Transverse colon (tissue), 4 donors: Measurements from ENCODE around the gene MTHFSD. TPM values are rescaled to one million over a fixed set of nuclear protein-coding genes. Genes with fewer than 3 reads are reported as not detected.

Source experiments
- DNase-seq: peaks from one replicate; pipeline ENCODE4 v3.0.0-alpha.2; 2019
- H3K27ac ChIP-seq, 4 donors: fragments of 200-600 bp; sonication (generic); 2 replicates each; pipeline ENCODE4 v1.5.1; 2016 to 2018; ENCODE audit warnings: inconsistent platforms in 4 of 4
- H3K27me3 ChIP-seq: fragments of 200-600 bp; sonication (generic); 2 replicates; pipeline ENCODE4 v1.5.1; 2017; ENCODE audit warnings: inconsistent platforms
- H3K36me3 ChIP-seq, 4 donors: fragments of 200-600 bp; sonication (generic); 2 replicates each; pipeline ENCODE4 v1.5.1; 2017 to 2019; ENCODE audit warnings: inconsistent platforms in 4 of 4
- H3K4me1 ChIP-seq, 4 donors: fragments of 200-600 bp; sonication (generic); 2 replicates each; pipeline ENCODE4 v1.5.1; 2017 to 2020; ENCODE audit warnings: inconsistent platforms in 4 of 4
- H3K4me3 ChIP-seq, 4 donors: fragments of 200-600 bp; sonication (generic); 1 replicate in 1 of 4; 2 replicates in 3 of 4; pipeline versions ENCODE4 v1.5.1 to v1.6.1; 2017 to 2019; ENCODE audit warnings: inconsistent platforms in 4 of 4
- H3K9me3 ChIP-seq, 2 donors: fragments of 200-600 bp; sonication (generic); 2 replicates each; pipeline ENCODE4 v1.5.1; 2017 to 2019; ENCODE audit warnings: inconsistent platforms in 2 of 2
- CTCF ChIP-seq, 5 experiments: fragments of 200-600 bp in 3 of 5; fragments of 450-650 bp in 2 of 5; sonication (generic) in 3 of 5; IDR thresholded peaks; 1 replicate in 2 of 5; 2 replicates in 3 of 5; pipeline ENCODE4 v1.5.1; 2016 to 2017; ENCODE audit warnings: antibody characterized with exemption in 5 of 5, inconsistent platforms in 3 of 5, mild to moderate bottlenecking in 2 of 5, moderate library complexity in 1 of 5
- EP300 ChIP-seq: sonication (generic); formaldehyde crosslinking; IDR thresholded peaks from one replicate; pipeline ENCODE4 v1.6.1; 2017; ENCODE audit warnings: antibody characterized with exemption, low read depth
- POLR2A ChIP-seq: fragments of 450-650 bp; IDR thresholded peaks from one replicate; pipeline ENCODE4 v1.6.1; 2016; ENCODE audit warnings: antibody characterized with exemption, mild to moderate bottlenecking, moderate library complexity
- POLR2AphosphoS5 ChIP-seq, 3 donors: sonication (generic); formaldehyde crosslinking; IDR thresholded peaks; one replicate each; pipeline ENCODE4 v1.6.1; 2016; ENCODE audit warnings: antibody characterized with exemption in 3 of 3
- WGBS, 2 donors: methylation state at CpG; one replicate each; pipeline ENCODE4 v1.1.5; 2018; ENCODE audit warnings: low coverage in 1 of 2; 5-methylcytosine and 5-hydroxymethylcytosine counted together
- in situ Hi-C, 4 donors: fragments of 200-750 bp; cut with MboI; loops; one replicate each; pipeline versions ENCODE4 v1.15.0 to v1.15.1; 2017; ENCODE audit warnings: low sequenced_read_pairs in 3 of 4, low pct_ligation_motif_present in 1 of 4, low pct_unique_long_range_greater_than_20kb in 1 of 4
- intact Hi-C: fragments of 100-400 bp; cut with DNase I; formaldehyde crosslinking; loops from one replicate; pipeline ENCODE4 v1.15.1; 2023; ENCODE audit warnings: low total_unique reads
- total RNA-seq, 4 donors: library from RNA; depleted of rRNA; stranded (reverse); fragments of >200 nt; gene quantifications; one replicate each; pipeline ENCODE4 v1.1.0, GENCODE V29; 2016

The MTHFSD gene
- total RNA-seq, 4 donors from 2014 or later: 25.4 to 51.1 (median 30.0) TPM

DNA sequence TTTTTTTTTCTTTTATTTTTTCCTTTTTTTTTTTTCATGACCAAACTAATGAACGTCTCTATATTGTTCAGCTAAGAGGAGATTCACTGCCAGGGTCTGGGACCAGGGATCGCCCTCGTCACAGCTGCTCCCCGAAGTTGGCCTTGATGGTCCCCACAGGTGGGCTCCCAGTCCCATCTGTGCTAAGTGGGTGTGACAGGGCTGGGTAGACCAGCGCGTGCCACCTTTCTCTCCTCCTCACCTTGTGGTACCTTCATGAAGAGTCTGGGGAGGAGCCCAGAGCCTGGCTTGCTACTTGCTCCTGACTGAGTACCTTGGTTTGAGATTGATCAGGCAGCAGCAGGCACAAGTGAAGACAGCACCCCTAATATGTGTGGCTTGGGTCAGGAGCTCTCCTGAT, 51.2 kb downstream of the MTHFSD start:
- peak overlapping the region in 3 of 4 donors; percentile 8 to 69 (median 61) for H3K4me3 ChIP-seq
- in situ Hi-C loops (loop anchor here (25.0 kb wide), 4 partner anchors 167 to 692 kb away; no protein-coding TSS in a partner anchor), intact Hi-C loops (loop anchor here (5.0 kb wide), 1 partner anchor 202 kb away; no protein-coding TSS in a partner anchor)
- no peaks in the 10 kb centered on the region for H3K36me3 ChIP-seq
- no peak for DNase-seq
- WGBS, 2 donors: 6 to 18% methylated on average over 6 of the region's 6 CpGs
- H3K27ac ChIP-seq: peak overlapping the region; percentile 94 to 99 (median 96)
- H3K4me1 ChIP-seq: peaks cover 0 to 12% (median 4%) of the 10 kb centered on the region in 4 donors
- peaks cover 98% of the 10 kb centered on the region for H3K27me3 ChIP-seq
- TF ChIP-seq POLR2AphosphoS5 (IDR thresholded peaks at IDR 0.05): no peak
- no peaks in the 10 kb centered on the region for H3K9me3 ChIP-seq

GRCh38 chr16:86502856-86503748, 51.9 kb downstream of the MTHFSD start:
- peaks cover 98% of the 10 kb centered on the region for H3K27me3 ChIP-seq
- H3K27ac ChIP-seq: peak overlapping the region; percentile 94 to 99 (median 96)
- H3K9me3 ChIP-seq: no peaks in the 10 kb centered on the region
- no peak for DNase-seq
- intact Hi-C loops (loop anchor here (5.0 kb wide), 1 partner anchor 201 kb away; no protein-coding TSS in a partner anchor), in situ Hi-C loops (loop anchor here (25.0 kb wide), 4 partner anchors 166 to 691 kb away; no protein-coding TSS in a partner anchor)
- H3K36me3 ChIP-seq: no peaks in the 10 kb centered on the region
- peaks cover 0 to 8% (median 4%) of the 10 kb centered on the region in 4 donors for H3K4me1 ChIP-seq
- WGBS, 2 donors: 16 to 27% methylated on average over 12 to 22 of the region's 22 CpGs
- TF ChIP-seq EP300 (no peak), POLR2AphosphoS5 (IDR thresholded peaks at IDR 0.05) (peak in 2 of 3 donors; percentile 7 to 18)
- peak overlapping the region in 3 of 4 donors; percentile 1 to 69 (median 8) for H3K4me3 ChIP-seq

DNA sequence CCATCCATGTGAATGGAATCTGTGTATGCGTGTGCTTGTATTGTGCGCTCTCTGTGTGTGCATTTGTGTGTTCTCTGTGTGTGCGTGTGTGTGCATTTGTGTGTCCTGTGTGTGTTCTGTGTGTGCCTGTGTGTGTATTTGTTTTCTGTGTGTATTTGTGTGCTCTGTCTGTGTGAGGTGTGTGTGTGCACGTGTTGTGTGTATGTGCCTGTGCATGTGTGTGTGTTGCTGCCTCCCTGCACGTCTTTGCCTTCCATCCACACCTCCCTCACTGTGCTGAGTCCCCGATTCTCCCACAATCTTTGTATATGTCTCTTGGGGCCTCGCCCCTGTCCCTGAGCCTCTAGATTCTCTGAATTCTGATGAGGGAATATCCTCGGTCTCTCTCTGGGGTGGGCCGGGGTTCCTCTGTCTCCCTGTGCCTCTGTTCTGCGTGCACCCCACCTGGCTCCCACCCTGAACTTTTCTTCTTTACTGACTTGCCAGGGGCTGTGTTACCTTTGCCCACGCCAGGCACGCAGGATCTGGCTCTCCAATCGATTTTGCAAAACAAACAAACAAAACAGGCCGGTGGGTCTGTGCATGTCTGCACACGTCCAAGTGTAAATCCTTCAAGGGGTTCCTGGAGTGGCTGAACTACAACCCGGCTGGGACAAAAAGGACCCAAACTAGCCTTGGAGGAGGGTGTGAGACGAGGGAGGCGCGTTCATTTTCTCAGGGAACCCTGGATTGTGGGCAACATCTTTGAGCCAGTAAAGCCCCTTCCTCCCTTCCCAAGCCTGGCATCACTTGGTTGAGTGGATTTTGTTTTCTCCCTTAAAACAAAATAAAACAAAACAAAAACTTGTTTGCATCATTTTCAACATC, 52.8 kb downstream of the MTHFSD start:
- H3K27me3 ChIP-seq: peaks cover 98% of the 10 kb centered on the region
- intact Hi-C loops: loop anchor here (5.0 kb wide), 1 partner anchor 200 kb away; no protein-coding TSS in a partner anchor
- in situ Hi-C loops: loop anchor here (25.0 kb wide), 4 partner anchors 165 to 690 kb away; no protein-coding TSS in a partner anchor

GRCh38 chr16:86500708-86501510, 54.1 kb downstream of the MTHFSD start:
- TF ChIP-seq POLR2AphosphoS5 (IDR thresholded peaks at IDR 0.05) (no peak), EP300 (no peak), CTCF (IDR thresholded peaks at IDR 0.05) (no peak), POLR2A (no peak)
- H3K4me1 ChIP-seq: peaks cover 0 to 8% (median 3%) of the 10 kb centered on the region in 4 donors
- H3K9me3 ChIP-seq: no peaks in the 10 kb centered on the region
- H3K27ac ChIP-seq: peak overlapping the region; percentile 94 to 99 (median 96)
- H3K4me3 ChIP-seq: peak overlapping the region in 1 of 4 donors; percentile 2
- H3K27me3 ChIP-seq: peaks cover 98% of the 10 kb centered on the region
- in situ Hi-C loops (loop anchor here (25.0 kb wide), 4 partner anchors 164 to 689 kb away; no protein-coding TSS in a partner anchor), intact Hi-C loops (loop anchor here (5.0 kb wide), 1 partner anchor 199 kb away; no protein-coding TSS in a partner anchor)
- no peaks in the 10 kb centered on the region for H3K36me3 ChIP-seq
- WGBS, 2 donors: 14 to 23% methylated on average over 1 to 13 of the region's 13 CpGs
- DNase-seq: no peak

More for the DNA sequence above, 52.8 kb downstream of the MTHFSD start:
- Histone ChIP-seq H3K36me3 (no peaks in the 10 kb centered on the region), H3K4me1 (peaks cover 0 to 8% (median 3%) of the 10 kb centered on the region in 4 donors), H3K9me3 (no peaks in the 10 kb centered on the region), H3K27ac (peak overlapping the region; percentile 94 to 99 (median 96)), H3K4me3 (peak overlapping the region in 2 of 4 donors; percentile 1 to 69)
- DNase-seq: no peak
- 12 to 23% methylated on average over 9 to 19 of the region's 19 CpGs for WGBS, 2 donors
- TF ChIP-seq EP300 (no peak), POLR2A (no peak), POLR2AphosphoS5 (IDR thresholded peaks at IDR 0.05) (no peak), CTCF (IDR thresholded peaks at IDR 0.05) (no peak)
